SK-N-SH (cell line): ENCODE measurements around the gene RBL2. TPM values are rescaled to one million over a fixed set of nuclear protein-coding genes. Genes with fewer than 3 reads are reported as not detected.

Experiments used
- CTCF ChIA-PET: fragments of 300-600, 350-600 bp; formaldehyde crosslinking; extraction: SDS; loops from one replicate; lab custom pipeline; 2021; lab: Yijun Ruan, JAX
- POLR2A ChIA-PET: fragments of 350-600 bp; sonication (Branson Sonifier 250); formaldehyde crosslinking; extraction: SDS; loops from one replicate; lab custom pipeline; 2020; ENCODE audit warnings: antibody characterized with exemption, inconsistent platforms; lab: Yijun Ruan, JAX
- DNase-seq: peaks from one replicate; pipeline ENCODE4 v3.0.0; 2012
- H2AFZ ChIP-seq: fragments of 200-600 bp; sonication (generic); 2 replicates; pipeline ENCODE4 v1.8.1; 2016; ENCODE audit warnings: antibody characterized with exemption, mild to moderate bottlenecking, low read depth
- H3F3A ChIP-seq: fragments of 200-600 bp; sonication (generic); replicated peaks from 2 replicates; pipeline ENCODE3; 2016; ENCODE audit warnings: antibody characterized with exemption, mild to moderate bottlenecking; ENCODE audit not compliant: insufficient read depth
- H3K27ac ChIP-seq, 2 experiments: fragments of 200-500 bp in 1 of 2; fragments of 200-600 bp in 1 of 2; sonication (Bioruptor generic) in 1 of 2; sonication (generic), shearing (Covaris generic) in 1 of 2; 2 replicates each; pipeline versions ENCODE4 v1.5.1 to v1.6.1; 2014 to 2016; ENCODE audit warnings: low read depth in 2 of 2, inconsistent platforms in 1 of 2, low read length in 1 of 2, mild to moderate bottlenecking in 1 of 2, mixed read lengths in 1 of 2
- H3K27me3 ChIP-seq: fragments of 200-600 bp; sonication (generic), shearing (Covaris generic); 2 replicates; pipeline ENCODE4 v1.6.1; 2016; ENCODE audit warnings: mixed run types; ENCODE audit not compliant: insufficient read depth
- H3K36me3 ChIP-seq, 2 experiments: fragments of 200-500 bp in 1 of 2; fragments of 200-600 bp in 1 of 2; sonication (Bioruptor generic) in 1 of 2; sonication (generic) in 1 of 2; replicated peaks in 1 of 2; 2 replicates each; pipeline versions ENCODE3 to v1.5.1; 2014 to 2016; ENCODE audit warnings: low read length in 1 of 2, mild to moderate bottlenecking in 1 of 2; ENCODE audit not compliant: insufficient read depth in 2 of 2, control insufficient read depth in 1 of 2
- H3K4me1 ChIP-seq, 2 experiments: fragments of 200-500 bp in 1 of 2; fragments of 200-600 bp in 1 of 2; sonication (Bioruptor generic) in 1 of 2; sonication (generic), shearing (Covaris generic) in 1 of 2; 2 replicates each; pipeline versions ENCODE4 v1.5.1 to v1.6.1; 2014 to 2016; ENCODE audit warnings: low read depth in 1 of 2, low read length in 1 of 2, mixed run types in 1 of 2; ENCODE audit not compliant: insufficient read depth in 2 of 2, control insufficient read depth in 1 of 2
- H3K4me2 ChIP-seq: fragments of 200-600 bp; sonication (generic), shearing (Covaris generic); 2 replicates; pipeline ENCODE4 v1.6.1; 2017; ENCODE audit warnings: mixed run types
- H3K4me3 ChIP-seq, 2 experiments: fragments of 200-500 bp in 1 of 2; fragments of 200-600 bp in 1 of 2; sonication (Bioruptor generic) in 1 of 2; sonication (generic), shearing (Covaris generic) in 1 of 2; 2 replicates each; pipeline versions ENCODE4 v1.5.1 to v1.8.1; 2014 to 2016; ENCODE audit warnings: low read depth in 2 of 2, inconsistent platforms in 1 of 2, low read length in 1 of 2, mild to moderate bottlenecking in 1 of 2, mixed read lengths in 1 of 2, moderate library complexity in 1 of 2
- H3K79me2 ChIP-seq: fragments of 200-600 bp; sonication (generic); 2 replicates; pipeline ENCODE4 v1.8.1; 2017; ENCODE audit warnings: mild to moderate bottlenecking; ENCODE audit not compliant: insufficient read depth
- H3K9ac ChIP-seq: fragments of 200-600 bp; sonication (generic); 2 replicates; pipeline ENCODE4 v1.6.1; 2017; ENCODE audit warnings: mixed run types
- H3K9me2 ChIP-seq: fragments of 200-600 bp; sonication (generic); 2 replicates; pipeline ENCODE4 v1.6.1; 2017; ENCODE audit warnings: mixed run types
- H3K9me3 ChIP-seq: fragments of 200-600 bp; sonication (generic); 2 replicates; pipeline ENCODE4 v1.6.1; 2017; ENCODE audit warnings: mixed run types, mild to moderate bottlenecking, moderate library complexity
- H4K20me1 ChIP-seq: fragments of 200-600 bp; sonication (generic); 2 replicates; pipeline ENCODE4 v1.6.1; 2017; ENCODE audit warnings: mild to moderate bottlenecking, mixed run types; ENCODE audit not compliant: insufficient read depth
- FOXJ3 ChIP-seq: sonication (generic); formaldehyde crosslinking; IDR thresholded peaks from 2 replicates; pipeline ENCODE4 v1.5.1; 2020; ENCODE audit warnings: mild to moderate bottlenecking, missing genetic modification reagents
- FOXM1 ChIP-seq: IDR thresholded peaks from 2 replicates; pipeline ENCODE4 v1.4.0; 2012; ENCODE audit warnings: low read depth, mild to moderate bottlenecking
- MEF2A ChIP-seq: IDR thresholded peaks from 2 replicates; pipeline ENCODE4 v1.4.0; 2012; ENCODE audit warnings: low read depth, borderline replicate concordance
- MXI1 ChIP-seq: IDR thresholded peaks from 2 replicates; pipeline ENCODE4 v1.6.1; 2012; ENCODE audit warnings: mild to moderate bottlenecking, low read depth, low read length, improper control_type of control experiment
- NFIC ChIP-seq: IDR thresholded peaks from 2 replicates; pipeline ENCODE4 v1.4.0; 2012; ENCODE audit warnings: borderline replicate concordance
- POLR2AphosphoS5 ChIP-seq: IDR thresholded peaks from 2 replicates; pipeline ENCODE4 v1.6.1; 2012; ENCODE audit warnings: low read depth, low read length
- RAD21 ChIP-seq: IDR thresholded peaks from 2 replicates; pipeline ENCODE4 v1.6.1; 2012; ENCODE audit warnings: mild to moderate bottlenecking, low read length
- RXRA ChIP-seq: IDR thresholded peaks from 2 replicates; pipeline ENCODE4 v1.4.0; 2012; ENCODE audit warnings: low read depth, mild to moderate bottlenecking, borderline replicate concordance
- SIN3A ChIP-seq: IDR thresholded peaks from 2 replicates; pipeline ENCODE4 v1.6.1; 2012; ENCODE audit warnings: low read depth, mild to moderate bottlenecking, low read length, moderate library complexity, borderline replicate concordance
- SMC3 ChIP-seq: IDR thresholded peaks from 2 replicates; pipeline ENCODE4 v1.6.1; 2012; ENCODE audit warnings: low read depth, low read length, improper control_type of control experiment
- TAF1 ChIP-seq: IDR thresholded peaks from 2 replicates; pipeline ENCODE4 v1.6.1; 2012; ENCODE audit warnings: low read depth, mild to moderate bottlenecking, low read length, moderate library complexity, borderline replicate concordance
- YY1 ChIP-seq: IDR thresholded peaks from 2 replicates; pipeline ENCODE4 v1.4.0; 2012; ENCODE audit warnings: low read depth, mild to moderate bottlenecking
- WGBS: methylation state at CpG from one replicate; pipeline ENCODE4 v1.1.6; 2017; ENCODE audit warnings: low lambda C conversion rate; 5-methylcytosine and 5-hydroxymethylcytosine counted together
- polyA plus RNA-seq, 3 experiments: library from polyadenylated mRNA; depleted of rRNA; stranded (reverse); fragments of >200 nt; gene quantifications; 2 replicates each; pipeline ENCODE4 v1.2.3, GENCODE V29; 2012
- TF ChIP-seq, protein P1 (sequence below): IDR thresholded peaks from 2 replicates; pipeline ENCODE4 v1.4.0; 2012; ENCODE audit warnings: low read depth, borderline replicate concordance
- TF ChIP-seq, protein P2 (sequence below): fragments of 200-600 bp; sonication (generic); IDR thresholded peaks from 2 replicates; pipeline ENCODE4 v1.6.1; 2017; ENCODE audit warnings: antibody characterized with exemption, mild to moderate bottlenecking, moderate library complexity
- TF ChIP-seq, protein P3 (sequence below): IDR thresholded peaks from 2 replicates; pipeline ENCODE4 v1.4.0; 2012; ENCODE audit warnings: low read depth, borderline replicate concordance

The RBL2 gene
- polyA plus RNA-seq, 1 of the 3 experiments (the other 2 are of a cell fraction) = 28.0 TPM

DNA sequence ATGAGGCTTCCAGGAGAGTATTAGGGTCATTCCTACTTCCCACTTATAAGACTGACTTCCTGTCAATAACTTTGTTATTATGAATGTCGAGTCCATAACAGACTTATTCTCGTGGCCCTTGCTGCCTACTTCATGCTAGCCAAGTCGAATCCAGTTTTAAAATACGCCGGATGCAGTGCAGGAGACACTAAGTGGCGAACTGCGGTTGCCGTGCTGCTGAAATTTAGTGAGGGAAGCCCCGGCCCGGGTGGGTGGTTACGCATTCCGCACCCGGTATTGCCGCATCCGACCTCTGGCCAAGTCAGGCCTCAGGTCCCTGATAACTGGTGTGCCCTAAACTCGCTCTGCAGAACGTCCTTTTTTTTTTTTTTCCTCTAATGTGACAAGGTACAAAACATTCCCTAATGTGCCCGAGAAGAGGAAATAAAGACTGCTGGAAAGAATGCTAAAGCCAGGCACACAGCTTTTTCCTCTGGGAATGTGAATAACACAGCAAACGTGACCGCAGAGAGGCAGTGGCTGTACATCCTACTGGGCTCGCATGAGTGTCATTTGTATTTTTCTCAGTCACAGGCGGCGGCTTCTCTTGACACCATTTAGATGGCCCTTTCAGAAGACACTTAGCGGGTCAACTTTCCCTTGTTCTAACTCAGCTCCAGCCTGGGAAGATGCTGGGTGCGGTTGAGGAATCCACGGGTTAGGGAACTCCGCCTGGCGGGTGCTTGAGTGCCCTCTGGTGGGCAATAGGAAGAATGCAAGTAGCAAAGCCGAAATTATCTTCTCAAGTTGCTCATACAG is 75.8 kb downstream of the RBL2 start:
- CTCF ChIA-PET = interaction anchor here (0.6 to 1.3 kb wide), 11 partner anchors 8 to 227 kb away, joined by 3 to 5 read pairs (median 4); no protein-coding TSS in a partner anchor
- Histone ChIP-seq H3K9me3 (no peaks in the 10 kb centered on the region), H3K36me3 (no peaks in the 10 kb centered on the region), H3K27ac (no peak overlapping the region), H3K4me3 (no peak overlapping the region; a peak in 1 of 4 replicates), H3K9me2 (no peaks in the 10 kb centered on the region), H4K20me1 (no peaks in the 10 kb centered on the region), H3K4me1 (peaks cover 0 to 6% of the 10 kb centered on the region in 2 experiments; a peak in 1 of 4 replicates), H3K4me2 (no peak overlapping the region), H3K79me2 (no peaks in the 10 kb centered on the region), H3F3A (no peaks in the 10 kb centered on the region), H2AFZ (peak overlapping the region; percentile 72), H3K9ac (no peak overlapping the region), H3K27me3 (no peaks in the 10 kb centered on the region)
- WGBS = 56% methylated on average over 29 of the region's 29 CpGs
- TF ChIP-seq, protein P1, sequence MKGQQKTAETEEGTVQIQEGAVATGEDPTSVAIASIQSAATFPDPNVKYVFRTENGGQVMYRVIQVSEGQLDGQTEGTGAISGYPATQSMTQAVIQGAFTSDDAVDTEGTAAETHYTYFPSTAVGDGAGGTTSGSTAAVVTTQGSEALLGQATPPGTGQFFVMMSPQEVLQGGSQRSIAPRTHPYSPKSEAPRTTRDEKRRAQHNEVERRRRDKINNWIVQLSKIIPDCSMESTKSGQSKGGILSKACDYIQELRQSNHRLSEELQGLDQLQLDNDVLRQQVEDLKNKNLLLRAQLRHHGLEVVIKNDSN = no peak
- TF ChIP-seq FOXJ3 (no peak), RAD21 (peak; percentile 83), YY1 (no peak), MEF2A (no peak), SIN3A (no peak), SMC3 (peak; percentile 67), POLR2AphosphoS5 (no peak), RXRA (no peak)
- TF ChIP-seq, protein P2, sequence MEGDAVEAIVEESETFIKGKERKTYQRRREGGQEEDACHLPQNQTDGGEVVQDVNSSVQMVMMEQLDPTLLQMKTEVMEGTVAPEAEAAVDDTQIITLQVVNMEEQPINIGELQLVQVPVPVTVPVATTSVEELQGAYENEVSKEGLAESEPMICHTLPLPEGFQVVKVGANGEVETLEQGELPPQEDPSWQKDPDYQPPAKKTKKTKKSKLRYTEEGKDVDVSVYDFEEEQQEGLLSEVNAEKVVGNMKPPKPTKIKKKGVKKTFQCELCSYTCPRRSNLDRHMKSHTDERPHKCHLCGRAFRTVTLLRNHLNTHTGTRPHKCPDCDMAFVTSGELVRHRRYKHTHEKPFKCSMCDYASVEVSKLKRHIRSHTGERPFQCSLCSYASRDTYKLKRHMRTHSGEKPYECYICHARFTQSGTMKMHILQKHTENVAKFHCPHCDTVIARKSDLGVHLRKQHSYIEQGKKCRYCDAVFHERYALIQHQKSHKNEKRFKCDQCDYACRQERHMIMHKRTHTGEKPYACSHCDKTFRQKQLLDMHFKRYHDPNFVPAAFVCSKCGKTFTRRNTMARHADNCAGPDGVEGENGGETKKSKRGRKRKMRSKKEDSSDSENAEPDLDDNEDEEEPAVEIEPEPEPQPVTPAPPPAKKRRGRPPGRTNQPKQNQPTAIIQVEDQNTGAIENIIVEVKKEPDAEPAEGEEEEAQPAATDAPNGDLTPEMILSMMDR = peak; percentile 96
- POLR2A ChIA-PET = no interaction called here
- peak; percentile 77 for DNase-seq

DNA sequence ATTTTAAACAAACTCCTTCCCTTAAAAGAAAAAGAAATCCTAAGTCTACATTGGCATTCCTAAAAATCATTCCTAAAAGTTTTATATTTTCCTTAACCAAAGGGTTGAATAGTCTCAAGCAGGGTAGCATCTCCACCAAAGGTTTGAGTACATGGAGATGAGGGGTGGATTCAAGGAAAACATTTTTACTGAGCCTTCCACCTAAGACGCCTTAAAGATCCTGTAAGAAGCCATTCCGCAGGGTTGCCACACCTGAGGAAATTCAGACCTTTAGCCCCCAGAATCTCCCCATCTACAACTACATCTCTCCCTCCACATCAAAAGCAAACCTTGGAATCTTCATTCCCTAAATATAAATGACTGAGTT is 76.4 kb downstream of the RBL2 start:
- 2% methylated on average over 2 of the region's 2 CpGs for WGBS
- Histone ChIP-seq H3K27ac (no peak overlapping the region), H3K4me2 (no peak overlapping the region), H3K9me3 (no peaks in the 10 kb centered on the region), H3K36me3 (no peaks in the 10 kb centered on the region), H3K4me3 (no peak overlapping the region; a peak in 1 of 4 replicates), H3K4me1 (peaks cover 0 to 5% of the 10 kb centered on the region in 2 experiments; a peak in 1 of 4 replicates), H3K79me2 (no peaks in the 10 kb centered on the region), H3K9ac (no peak overlapping the region), H3K27me3 (no peaks in the 10 kb centered on the region), H2AFZ (peak overlapping the region; percentile 72), H3F3A (no peaks in the 10 kb centered on the region), H3K9me2 (no peaks in the 10 kb centered on the region), H4K20me1 (no peaks in the 10 kb centered on the region)
- ChIA-PET CTCF (interaction anchor here (0.7 to 1.3 kb wide), 8 partner anchors 8 to 227 kb away, joined by 3 to 5 read pairs (median 5); no protein-coding TSS in a partner anchor), POLR2A (no interaction called here)
- no peak for TF ChIP-seq POLR2AphosphoS5
- TF ChIP-seq, protein P3, sequence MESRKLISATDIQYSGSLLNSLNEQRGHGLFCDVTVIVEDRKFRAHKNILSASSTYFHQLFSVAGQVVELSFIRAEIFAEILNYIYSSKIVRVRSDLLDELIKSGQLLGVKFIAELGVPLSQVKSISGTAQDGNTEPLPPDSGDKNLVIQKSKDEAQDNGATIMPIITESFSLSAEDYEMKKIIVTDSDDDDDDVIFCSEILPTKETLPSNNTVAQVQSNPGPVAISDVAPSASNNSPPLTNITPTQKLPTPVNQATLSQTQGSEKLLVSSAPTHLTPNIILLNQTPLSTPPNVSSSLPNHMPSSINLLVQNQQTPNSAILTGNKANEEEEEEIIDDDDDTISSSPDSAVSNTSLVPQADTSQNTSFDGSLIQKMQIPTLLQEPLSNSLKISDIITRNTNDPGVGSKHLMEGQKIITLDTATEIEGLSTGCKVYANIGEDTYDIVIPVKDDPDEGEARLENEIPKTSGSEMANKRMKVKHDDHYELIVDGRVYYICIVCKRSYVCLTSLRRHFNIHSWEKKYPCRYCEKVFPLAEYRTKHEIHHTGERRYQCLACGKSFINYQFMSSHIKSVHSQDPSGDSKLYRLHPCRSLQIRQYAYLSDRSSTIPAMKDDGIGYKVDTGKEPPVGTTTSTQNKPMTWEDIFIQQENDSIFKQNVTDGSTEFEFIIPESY = no peak
- no peak for TF ChIP-seq SMC3
- TF ChIP-seq TAF1 = no peak
- TF ChIP-seq MEF2A = no peak
- TF ChIP-seq YY1 = no peak
- TF ChIP-seq FOXJ3 = no peak
- TF ChIP-seq MXI1 = no peak
- no peak for TF ChIP-seq FOXM1
- no peak for TF ChIP-seq SIN3A
- TF ChIP-seq NFIC = no peak
- no peak for TF ChIP-seq RAD21
- TF ChIP-seq, protein P1 = no peak
- no peak for DNase-seq
